GM12872 (cell line): ENCODE results near the gene ZNF532.

Experiments used
- CTCF ChIP-seq: IDR thresholded peaks from 3 replicates; pipeline ENCODE4 v1.5.1; 2011; ENCODE audit warnings: low read depth, mild to moderate bottlenecking, low read length, moderate library complexity; ENCODE audit not compliant: insufficient read depth

ZNF532 gene

GRCh38 chr18:58862356-58862755 is 2.3 kb upstream of the ZNF532 start:
- TF ChIP-seq CTCF: no peak

- TF ChIP-seq CTCF: no peak
Observed at GRCh38 chr18:58862851-58863538, 1.7 kb upstream of the ZNF532 start.

- no peak for TF ChIP-seq CTCF
Observed at GRCh38 chr18:58863539-58864145, 1.0 kb upstream of the ZNF532 start.

GRCh38 chr18:58865033-58865590 is 435 bp downstream of the ZNF532 start:
- TF ChIP-seq CTCF: no peak

GRCh38 chr18:58865701-58866065 is 1.0 kb downstream of the ZNF532 start:
- TF ChIP-seq CTCF: no peak

GRCh38 chr18:58866066-58866772 is 1.5 kb downstream of the ZNF532 start:
- no peak for TF ChIP-seq CTCF

GRCh38 chr18:58866773-58867150 is 2.1 kb downstream of the ZNF532 start:
- TF ChIP-seq CTCF: no peak
